CD4-positive, alpha-beta T cell treated with Interleukin-4 for 1 hour (primary cell): Measurements from ENCODE around the gene MLANA.
A peak's percentile ranks its signal among the peaks of the same experiment; 100 is the strongest.

Source experiments
- DNase-seq, 2 donors: peaks; one replicate each; pipeline ENCODE4 v3.0.0-alpha.2; 2020 to 2022

The MLANA gene

GRCh38 chr9:5890641-5891040 lies at the start of gene MLANA:
MLANA (plus strand) TSS chr9:5890889; CDS start chr9:5892475, 1,586 bp downstream.
- no peak for DNase-seq

DNA sequence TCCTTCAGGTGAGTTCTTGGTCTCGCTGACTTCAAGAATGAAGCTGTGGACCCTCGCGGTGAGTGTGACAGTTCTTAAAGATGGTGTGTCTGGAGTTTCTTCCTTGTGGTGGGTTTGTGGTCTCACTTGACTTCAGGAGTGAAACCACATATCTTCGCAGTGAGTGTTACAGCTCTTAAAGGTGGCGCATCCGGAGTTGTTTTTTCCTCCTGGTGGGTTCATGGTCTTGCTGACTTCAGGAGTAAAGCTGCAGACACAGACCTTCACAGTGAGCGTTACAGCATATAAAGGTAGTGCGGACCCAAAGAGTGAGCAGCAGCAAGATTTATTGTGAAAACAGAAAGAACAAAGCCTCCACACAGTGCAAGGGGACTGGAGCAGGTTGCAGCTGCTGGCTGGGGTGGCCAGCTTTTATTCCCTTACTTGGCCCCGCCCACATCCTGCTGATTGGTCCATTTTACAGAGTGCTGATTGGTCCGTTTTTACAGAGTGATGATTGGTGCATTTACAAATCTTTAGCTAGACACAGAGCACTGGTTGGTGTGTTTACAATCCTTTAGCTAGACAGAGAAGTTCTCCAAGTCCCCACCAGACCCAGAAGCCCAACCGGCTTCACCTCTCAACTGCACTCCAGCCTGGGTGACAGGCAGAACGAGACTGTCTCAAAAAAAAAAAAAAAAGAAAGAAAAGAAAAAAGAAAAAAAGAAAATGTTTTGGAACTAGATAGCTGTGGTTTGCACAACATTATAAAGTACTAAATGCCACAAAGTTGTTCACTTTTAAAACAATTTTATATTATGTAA lies 48.7 kb upstream of the MLANA start:
- peak; percentile 72 to 77 for DNase-seq

DNA sequence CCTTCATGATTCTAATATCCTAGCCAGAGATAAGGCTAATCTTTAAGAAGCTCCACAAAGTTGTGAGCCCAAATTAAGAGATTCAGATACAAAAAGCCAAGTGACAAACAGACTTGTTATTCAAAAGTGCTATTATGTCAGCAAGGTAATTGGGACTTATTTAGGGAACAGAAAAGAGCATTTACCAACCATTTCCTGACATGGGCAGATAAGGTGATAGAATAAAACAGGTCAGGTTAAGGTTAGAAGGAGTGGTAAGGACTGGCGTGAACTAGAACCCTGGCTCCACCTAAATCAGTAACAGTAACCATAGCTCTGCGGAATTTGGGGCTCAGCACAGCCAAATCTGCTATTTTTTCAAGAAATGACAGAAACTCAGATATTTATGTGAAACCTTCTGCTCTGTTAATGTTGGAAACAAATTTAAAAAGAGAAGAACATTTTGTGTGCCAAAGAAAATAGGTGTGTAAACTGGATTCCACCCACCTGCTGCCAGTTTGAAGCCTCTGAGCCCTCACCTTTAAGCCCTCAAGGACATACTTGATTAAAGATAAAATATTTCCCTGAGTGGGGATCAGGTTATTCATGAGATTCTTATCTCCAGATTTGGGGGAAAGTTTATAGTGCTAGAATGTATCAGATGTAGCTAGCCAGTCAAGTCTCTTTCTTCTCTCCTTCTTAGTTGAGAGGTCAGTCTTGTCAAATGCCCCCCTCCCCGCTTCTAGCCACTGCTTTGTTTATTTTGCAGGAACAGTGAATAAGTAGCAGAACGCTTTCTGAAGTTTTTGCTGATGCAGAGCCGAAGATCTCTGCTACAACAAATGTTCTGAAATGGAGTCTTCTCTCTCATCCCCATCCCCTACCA lies 47.5 kb upstream of the MLANA start:
- DNase-seq, result no peak

GRCh38 chr9:5843794-5844471 lies 46.8 kb upstream of the MLANA start:
- DNase-seq, result no peak

GRCh38 chr9:5845157-5845531 lies 45.5 kb upstream of the MLANA start:
- no peak for DNase-seq

DNA sequence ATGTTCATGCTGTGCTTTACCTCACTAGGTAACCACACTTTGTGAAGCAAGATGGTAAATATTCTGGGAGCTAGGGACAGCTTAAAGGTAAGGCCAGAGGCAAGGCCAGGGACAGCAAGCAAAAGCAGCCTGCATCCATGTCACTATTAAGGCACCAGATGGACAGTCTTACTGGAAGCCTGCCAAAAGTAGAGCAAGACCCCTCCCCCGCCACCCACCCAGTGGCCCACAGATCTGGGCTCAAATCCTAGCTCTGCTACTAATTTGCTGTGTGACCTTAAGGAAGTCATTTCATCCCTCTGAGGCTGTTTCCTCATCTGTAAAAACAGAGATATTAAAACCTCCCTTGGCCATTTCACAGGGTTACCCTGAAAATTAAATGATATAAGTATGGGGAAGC lies 44.6 kb upstream of the MLANA start:
- no peak for DNase-seq

GRCh38 chr9:5846501-5846921 lies 44.2 kb upstream of the MLANA start:
- DNase-seq, result no peak

- no peak for DNase-seq
Observed at GRCh38 chr9:5848372-5848882, 42.3 kb upstream of the MLANA start.

GRCh38 chr9:5850724-5851122 lies 40.0 kb upstream of the MLANA start:
- no peak for DNase-seq

DNA sequence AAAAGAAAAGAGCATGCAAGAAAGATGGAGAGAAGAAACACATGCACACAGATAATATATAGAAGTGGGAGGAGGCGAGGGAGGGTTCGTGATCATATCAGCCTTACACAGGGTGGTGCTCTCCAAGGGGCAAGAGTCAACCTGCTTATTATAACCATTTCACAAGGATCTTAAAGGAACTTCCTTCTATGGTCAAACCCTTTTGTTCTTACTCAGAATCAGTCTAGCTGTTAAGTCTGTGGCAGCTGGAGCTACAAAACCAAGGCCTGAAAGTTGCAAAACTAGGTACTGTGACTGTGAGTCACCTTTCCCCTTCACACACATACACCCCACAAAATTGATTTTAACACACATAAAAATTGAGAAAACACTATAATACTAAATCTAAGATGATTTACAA lies 39.2 kb upstream of the MLANA start:
- DNase-seq, result peak; percentile 49 to 52

GRCh38 chr9:5852987-5853386 lies 37.7 kb upstream of the MLANA start:
- no peak for DNase-seq

DNA sequence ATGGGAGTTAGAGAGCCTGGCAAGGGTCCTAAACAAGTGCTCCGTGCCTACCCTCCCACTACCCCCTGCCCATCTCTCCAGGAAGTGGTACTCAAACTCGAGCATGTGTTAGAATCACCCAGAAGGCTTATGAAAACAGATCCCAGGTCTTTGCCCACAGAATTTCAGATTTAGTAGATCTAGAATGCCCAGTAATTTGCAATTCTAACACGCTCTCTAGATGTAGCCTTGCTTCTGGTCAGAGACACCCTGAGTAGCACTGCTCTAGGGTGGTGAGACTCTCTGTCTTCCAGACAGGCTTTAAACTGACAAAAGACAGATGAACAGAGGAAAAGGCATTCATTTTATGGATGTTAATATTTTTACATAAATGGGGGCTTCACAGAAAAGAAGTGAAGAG lies 37.1 kb upstream of the MLANA start:
- no peak for DNase-seq

DNA sequence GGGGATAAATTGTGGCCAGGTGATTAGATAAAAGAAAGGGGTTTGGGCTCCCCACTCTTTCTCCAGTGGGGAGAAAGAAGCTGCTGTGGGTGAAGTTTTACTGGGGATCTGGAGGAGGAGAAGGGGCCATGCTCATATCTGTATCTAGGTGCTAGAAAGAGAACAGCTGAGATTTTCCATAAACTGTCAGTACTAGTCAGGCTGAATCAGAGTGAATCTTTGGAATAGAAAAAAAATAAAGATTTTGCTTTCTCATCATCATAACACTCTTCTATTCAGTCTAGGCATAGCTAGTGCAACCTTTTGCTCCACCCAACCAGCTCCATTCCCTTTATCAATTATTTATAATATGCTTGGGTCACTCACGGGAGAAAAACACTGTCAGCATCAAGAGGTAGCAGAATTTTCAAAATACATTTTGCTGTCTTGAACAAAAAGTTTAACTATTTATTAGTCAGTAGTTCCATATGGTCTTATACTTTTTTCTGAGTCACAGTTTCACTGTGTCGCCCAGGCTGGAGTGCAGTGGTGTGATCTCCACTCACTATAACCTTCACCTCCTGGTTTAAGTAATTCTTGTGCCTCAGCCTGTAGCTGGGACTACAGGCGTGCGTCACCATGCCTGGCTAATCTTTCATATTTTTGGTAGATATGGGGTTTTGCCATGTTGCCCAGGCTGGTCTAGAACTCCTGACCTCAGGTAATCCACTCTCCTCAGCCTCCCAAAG lies 36.5 kb upstream of the MLANA start:
- DNase-seq, result no peak

- DNase-seq, result no peak
Observed at GRCh38 chr9:5857928-5858327, 32.8 kb upstream of the MLANA start.

DNA sequence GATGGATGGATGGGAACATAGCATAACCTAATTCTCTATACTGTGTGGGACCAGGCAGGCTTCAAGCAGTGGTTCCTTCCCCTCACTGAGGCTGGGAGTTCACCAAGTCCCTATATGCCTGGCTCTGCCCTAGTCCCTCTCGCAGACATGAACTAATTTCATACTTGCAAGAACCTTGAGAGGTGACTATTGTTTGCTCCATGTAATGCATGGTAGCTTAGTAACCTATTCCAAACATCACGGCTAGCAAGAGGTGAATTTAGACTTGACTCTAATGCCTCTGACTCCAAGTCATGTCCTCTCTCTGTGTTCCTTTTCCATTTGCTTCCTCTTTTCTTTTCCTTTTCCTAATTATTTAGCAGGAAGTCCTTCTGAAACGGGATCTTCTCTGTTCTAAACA lies 31.9 kb upstream of the MLANA start:
- no peak for DNase-seq

- no peak for DNase-seq
Observed at GRCh38 chr9:5863092-5863746, 27.5 kb upstream of the MLANA start.

GRCh38 chr9:5864446-5864845 lies 26.2 kb upstream of the MLANA start:
- DNase-seq, result no peak

GRCh38 chr9:5866272-5866671 lies 24.4 kb upstream of the MLANA start:
- no peak for DNase-seq

DNA sequence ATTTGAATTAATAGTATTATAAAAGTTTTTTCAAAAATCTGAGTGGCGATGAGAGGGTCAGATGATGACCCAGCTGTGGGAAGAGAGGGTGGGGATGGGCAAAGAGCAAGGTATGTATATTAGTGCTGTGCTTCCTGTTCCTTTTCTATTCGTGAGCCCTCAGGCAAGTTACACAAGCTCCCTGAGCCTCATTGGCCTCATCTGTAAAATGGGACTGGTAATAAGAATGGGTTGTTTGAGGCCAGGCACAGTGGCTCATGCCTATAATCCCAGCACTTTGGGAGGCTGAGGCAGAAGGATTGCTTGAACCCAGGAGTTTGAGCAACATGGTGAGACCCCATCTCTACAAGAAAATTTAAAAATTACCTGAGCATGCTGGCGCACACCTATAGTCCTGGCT lies 24.0 kb upstream of the MLANA start:
- no peak for DNase-seq

GRCh38 chr9:5868235-5868634 lies 22.5 kb upstream of the MLANA start:
- DNase-seq, result no peak

- peak in 1 of 2 donors; percentile 14 for DNase-seq
Observed at GRCh38 chr9:5869315-5870019, 21.2 kb upstream of the MLANA start.

DNA sequence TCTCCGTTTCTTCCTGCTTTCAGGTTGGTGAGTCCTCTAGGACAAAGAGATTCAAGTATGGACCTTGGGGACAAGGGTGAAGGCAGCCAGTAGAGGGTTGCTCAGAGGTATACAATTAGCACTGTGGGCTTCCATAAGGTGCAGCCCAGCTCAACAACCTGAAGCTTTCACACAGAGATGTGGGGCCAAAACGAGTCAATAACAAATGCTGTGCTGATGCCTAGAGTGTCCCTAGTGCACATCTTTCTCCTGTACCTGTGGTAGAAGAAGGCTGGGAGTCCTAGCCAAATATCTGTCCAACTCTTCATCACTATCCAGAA lies 20.7 kb upstream of the MLANA start:
- no peak for DNase-seq
